ENCODE data around the gene TBX21. TPM values are rescaled to one million over a fixed set of nuclear protein-coding genes. Genes with fewer than 3 reads are reported as not detected.

Gene TBX21
- 10 to 100 TPM; 58.3 to 61.1 TPM for total RNA-seq

GRCh38 chr17:47733047-47733673 is at the start of gene TBX21:
Gene TBX21, plus strand, starts transcription at chr17:47733236. Its CDS starts 219 bp downstream, at chr17:47733455.
- peak within 1 kb of the TSS; percentile 100 for H3K4me3 Mint-ChIP-seq
- H3K27me3 Mint-ChIP-seq = no peaks in the 10 kb centered on the region
- H3K4me1 Mint-ChIP-seq = peaks cover 68% of the 10 kb centered on the region
- peak within 1 kb of the TSS; percentile 99 for H3K27ac Mint-ChIP-seq
- DNase-seq = peak; percentile 94
- H3K36me3 Mint-ChIP-seq (ENCODE audit: low read depth) = peaks cover 36% of the 10 kb centered on the region
- POLR2A ChIA-PET = interaction anchor here (0.7 to 19.8 kb wide), 19 partner anchors 9 to 162 kb away, joined by 3 to 463 read pairs (median 6); partner anchors contain the start of genes KPNB1, LRRC46, MRPL10 and TBKBP1
- H3K9me3 Mint-ChIP-seq = no peaks in the 10 kb centered on the region
- CTCF ChIA-PET = interaction anchor here (0.7 to 6.8 kb wide), 17 partner anchors 9 to 84 kb away, joined by 3 to 135 read pairs (median 7); partner anchors contain the start of genes KPNB1 and TBKBP1

DNA sequence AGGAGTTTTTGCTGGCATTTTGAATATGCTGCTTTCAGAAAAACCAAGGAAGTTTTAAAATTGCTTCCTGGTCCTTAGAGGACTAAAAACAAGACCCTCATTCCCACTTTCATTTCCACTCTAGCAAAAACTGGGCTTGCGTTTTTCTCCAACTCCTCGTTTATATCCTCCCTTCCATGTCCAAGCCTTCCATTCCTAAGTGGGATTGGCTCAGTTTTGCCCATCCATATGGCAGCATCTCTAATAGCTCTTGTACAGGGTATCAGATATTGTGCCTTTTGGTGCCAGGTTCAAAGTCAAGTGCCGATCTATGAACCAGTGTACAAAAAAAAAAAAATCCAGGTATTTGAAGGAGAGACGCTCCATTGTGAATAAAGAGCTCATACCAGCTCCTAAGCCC is 49.0 kb upstream of the TBX21 start:
- CTCF ChIA-PET = interaction anchor here (1.1 to 2.3 kb wide), 3 partner anchors 14 to 106 kb away, joined by 3 to 6 read pairs (median 4); no protein-coding TSS in a partner anchor
- Mint-ChIP-seq H3K4me1 (peaks cover 26% of the 10 kb centered on the region), H3K4me3 (no peak overlapping the region), H3K36me3 (ENCODE audit: low read depth) (peaks cover 73% of the 10 kb centered on the region), H3K27ac (no peak overlapping the region), H3K27me3 (no peaks in the 10 kb centered on the region), H3K9me3 (no peaks in the 10 kb centered on the region)
- POLR2A ChIA-PET = interaction anchor here (0.6 to 1.8 kb wide), 6 partner anchors 9 to 119 kb away, joined by 3 to 5 read pairs (median 3); partner anchors contain the start of gene TBKBP1
- no peak for DNase-seq

DNA sequence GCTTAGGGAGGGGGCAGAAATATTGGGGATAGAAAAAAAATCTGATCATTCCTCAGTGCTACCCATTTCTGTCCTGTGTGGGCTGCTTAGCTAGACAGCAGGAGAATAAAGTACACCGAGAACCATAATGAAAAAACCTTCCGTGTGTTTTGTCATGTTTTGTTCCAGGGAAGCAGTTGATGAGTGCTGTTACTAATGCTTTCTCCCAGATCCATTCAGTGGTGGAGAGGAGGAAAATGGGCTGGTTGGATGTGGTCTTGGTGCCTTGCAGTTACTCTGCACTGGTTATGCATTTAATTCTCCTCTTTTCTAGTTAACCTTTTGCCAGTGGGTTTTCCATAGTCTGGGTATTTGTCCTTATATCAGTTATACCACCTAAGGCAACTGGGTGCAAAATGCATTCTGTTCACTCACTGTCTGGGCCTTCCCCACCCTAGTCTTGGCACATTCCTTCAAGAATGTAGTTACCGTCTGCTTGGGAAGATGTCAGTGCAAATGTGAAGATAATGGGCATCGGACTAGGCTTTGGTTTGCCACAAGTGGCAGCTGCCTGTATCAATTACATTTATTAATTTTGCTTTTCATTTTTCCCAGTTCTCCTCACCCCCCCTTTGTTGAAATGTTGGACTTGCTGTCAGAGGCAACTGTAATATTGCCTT is 48.4 kb upstream of the TBX21 start:
- ChIA-PET CTCF (interaction anchor here (1.1 to 2.3 kb wide), 3 partner anchors 13 to 106 kb away, joined by 3 to 6 read pairs (median 4); no protein-coding TSS in a partner anchor), POLR2A (interaction anchor here (0.6 to 1.8 kb wide), 5 partner anchors 8 to 118 kb away, joined by 3 to 5 read pairs (median 3); partner anchors contain the start of gene TBKBP1)
- no peak for DNase-seq
- H3K9me3 Mint-ChIP-seq = no peaks in the 10 kb centered on the region
- peaks cover 69% of the 10 kb centered on the region for H3K36me3 Mint-ChIP-seq (ENCODE audit: low read depth)
- peaks cover 26% of the 10 kb centered on the region for H3K4me1 Mint-ChIP-seq
- H3K27ac Mint-ChIP-seq = no peak overlapping the region
- H3K4me3 Mint-ChIP-seq = no peak overlapping the region
- H3K27me3 Mint-ChIP-seq = no peaks in the 10 kb centered on the region

GRCh38 chr17:47685556-47686275 is 47.3 kb upstream of the TBX21 start:
- H3K4me3 Mint-ChIP-seq = no peak overlapping the region
- H3K36me3 Mint-ChIP-seq (ENCODE audit: low read depth) = peaks cover 59% of the 10 kb centered on the region
- POLR2A ChIA-PET = no interaction called here
- no peaks in the 10 kb centered on the region for H3K9me3 Mint-ChIP-seq
- H3K27ac Mint-ChIP-seq = no peak overlapping the region
- DNase-seq = no peak
- H3K27me3 Mint-ChIP-seq = no peaks in the 10 kb centered on the region
- peaks cover 24% of the 10 kb centered on the region for H3K4me1 Mint-ChIP-seq
- CTCF ChIA-PET = interaction anchor here (2.3 kb wide), 1 partner anchor 12 kb away, joined by 6 read pairs; no protein-coding TSS in a partner anchor

- ChIA-PET CTCF (no interaction called here), POLR2A (interaction anchor here (1.7 kb wide), 1 partner anchor 12 kb away, joined by 6 read pairs; no protein-coding TSS in a partner anchor)
- H3K27ac Mint-ChIP-seq = no peak overlapping the region
- no peaks in the 10 kb centered on the region for H3K27me3 Mint-ChIP-seq
- H3K36me3 Mint-ChIP-seq (ENCODE audit: low read depth) = peaks cover 56% of the 10 kb centered on the region
- H3K4me3 Mint-ChIP-seq = no peak overlapping the region
- no peaks in the 10 kb centered on the region for H3K9me3 Mint-ChIP-seq
- no peak for DNase-seq
- peaks cover 23% of the 10 kb centered on the region for H3K4me1 Mint-ChIP-seq
These were observed 46.8 kb upstream of the TBX21 start for GRCh38 chr17:47686276-47686635.

DNA sequence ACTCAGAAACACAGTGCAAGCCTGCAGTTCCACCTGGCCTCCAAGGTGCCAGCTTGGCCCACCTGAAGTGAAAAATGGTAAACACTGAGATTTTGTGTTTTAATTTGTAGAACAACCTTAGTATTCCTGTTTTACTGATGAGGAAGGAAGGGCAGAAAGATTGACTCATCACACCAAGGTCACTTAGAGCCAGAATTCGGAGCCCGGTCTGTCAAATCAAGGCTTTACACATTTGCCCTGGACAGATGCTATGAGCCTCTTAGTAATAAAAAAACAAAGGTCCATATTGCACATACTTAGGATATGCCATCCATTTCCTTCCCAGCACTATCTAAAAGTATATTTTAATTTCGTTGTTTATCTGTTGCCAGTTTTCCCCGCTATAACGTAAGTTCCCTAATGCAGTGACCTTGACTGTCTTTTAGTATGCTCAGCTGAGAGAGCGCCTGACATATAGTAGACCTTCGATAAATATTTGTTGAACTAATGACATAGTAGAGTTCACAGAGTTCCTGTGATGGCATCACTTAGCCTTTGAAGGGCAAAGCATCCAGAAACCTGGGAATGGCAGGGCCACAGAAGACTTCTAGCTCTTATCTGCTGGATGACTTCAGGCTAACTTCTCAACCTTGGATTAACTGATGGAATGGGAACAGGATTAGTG is 46.2 kb upstream of the TBX21 start:
- Mint-ChIP-seq H3K36me3 (ENCODE audit: low read depth) (peaks cover 54% of the 10 kb centered on the region), H3K27ac (no peak overlapping the region)

DNA sequence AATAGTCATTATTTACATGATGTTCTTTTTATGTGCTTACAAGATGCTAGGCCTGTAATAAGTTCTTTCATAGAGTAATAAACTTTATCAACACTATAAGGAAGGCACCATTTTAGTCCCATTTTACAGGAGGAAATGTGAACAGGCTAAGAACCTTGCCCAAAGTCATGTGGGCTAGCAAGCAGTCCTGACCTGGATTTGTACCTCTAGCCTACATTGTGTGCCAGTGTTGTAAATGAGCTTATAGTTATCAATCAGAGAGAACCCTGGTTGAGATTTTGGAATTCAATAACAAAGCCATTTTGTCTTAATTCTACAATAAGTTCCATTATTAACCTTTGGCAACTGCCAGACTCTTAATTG is 45.7 kb upstream of the TBX21 start:
- peaks cover 23% of the 10 kb centered on the region for H3K4me1 Mint-ChIP-seq
- no peak for DNase-seq
- H3K27me3 Mint-ChIP-seq = no peaks in the 10 kb centered on the region
- CTCF ChIA-PET = interaction anchor here (0.6 to 1.8 kb wide), 6 partner anchors 10 to 34 kb away, joined by 3 to 6 read pairs (median 5); no protein-coding TSS in a partner anchor
- no peak overlapping the region for H3K27ac Mint-ChIP-seq
- POLR2A ChIA-PET = interaction anchor here (1.0 to 22.2 kb wide), 7 partner anchors 9 to 135 kb away, joined by 4 to 463 read pairs (median 6); partner anchors contain the start of genes KPNB1, OSBPL7 and TBX21
- H3K4me3 Mint-ChIP-seq = no peak overlapping the region
- H3K9me3 Mint-ChIP-seq = no peaks in the 10 kb centered on the region
- peaks cover 49% of the 10 kb centered on the region for H3K36me3 Mint-ChIP-seq (ENCODE audit: low read depth)

More for the DNA sequence above, 46.2 kb upstream of the TBX21 start:
- DNase-seq = no peak
- no peaks in the 10 kb centered on the region for H3K27me3 Mint-ChIP-seq
- ChIA-PET POLR2A (interaction anchor here (1.4 to 22.2 kb wide), 5 partner anchors 8 to 47 kb away, joined by 4 to 463 read pairs (median 10); partner anchors contain the start of gene TBX21), CTCF (interaction anchor here (1.1 to 1.8 kb wide), 5 partner anchors 11 to 35 kb away, joined by 3 to 6 read pairs (median 5); no protein-coding TSS in a partner anchor)
- H3K4me1 Mint-ChIP-seq = peaks cover 24% of the 10 kb centered on the region
- no peaks in the 10 kb centered on the region for H3K9me3 Mint-ChIP-seq
- no peak overlapping the region for H3K4me3 Mint-ChIP-seq

DNA sequence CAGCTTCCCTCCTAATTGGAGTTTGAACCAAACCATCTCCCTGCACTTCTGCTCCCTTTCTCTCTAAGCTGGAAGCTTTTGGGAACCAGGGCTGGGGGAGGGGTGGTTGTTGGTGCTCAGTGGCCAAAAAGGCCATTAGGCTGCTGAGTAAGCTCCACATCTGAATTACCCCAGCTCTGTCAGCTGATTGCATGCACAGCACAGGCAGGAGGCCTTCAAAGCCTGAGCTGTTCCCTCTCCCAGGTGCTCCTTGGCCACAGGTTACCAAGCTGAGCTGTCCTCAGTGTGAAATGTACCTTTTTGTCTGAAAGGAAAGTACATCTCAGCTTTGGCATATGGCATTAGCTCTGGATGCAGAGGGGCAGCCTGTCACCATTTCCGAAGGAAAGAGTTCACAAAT is 45.3 kb upstream of the TBX21 start:
- DNase-seq = no peak

DNA sequence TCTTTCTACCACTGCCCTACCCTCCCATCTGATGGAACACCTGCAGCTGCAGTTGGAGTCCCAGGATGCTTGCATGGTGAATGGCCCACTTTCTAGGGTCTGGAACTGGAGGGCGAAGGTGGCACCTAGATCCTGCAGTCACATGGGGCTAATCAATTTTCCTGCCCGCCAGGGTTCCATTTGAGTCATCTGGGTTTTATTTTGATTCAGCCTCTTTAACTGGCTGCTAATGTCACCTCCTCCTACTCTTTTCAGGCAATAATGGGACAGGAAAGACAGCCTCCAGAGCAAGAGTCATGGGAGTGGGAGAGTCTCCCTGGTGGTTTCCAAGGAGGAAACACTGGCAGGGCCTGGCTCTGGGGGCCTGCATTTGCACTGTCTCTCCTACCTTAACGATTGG is 42.9 kb upstream of the TBX21 start:
- Mint-ChIP-seq H3K27me3 (peaks cover 8% of the 10 kb centered on the region), H3K4me1 (peaks cover 32% of the 10 kb centered on the region), H3K4me3 (no peak overlapping the region), H3K36me3 (ENCODE audit: low read depth) (peaks cover 21% of the 10 kb centered on the region), H3K27ac (no peak overlapping the region), H3K9me3 (no peaks in the 10 kb centered on the region)
- ChIA-PET POLR2A (interaction anchor here (1.1 to 22.2 kb wide), 2 partner anchors 33 to 43 kb away, joined by 3 to 463 read pairs; partner anchors contain the start of gene TBX21), CTCF (no interaction called here)
- DNase-seq = no peak

More for the DNA sequence above, 45.3 kb upstream of the TBX21 start:
- Mint-ChIP-seq H3K4me3 (no peak overlapping the region), H3K27ac (no peak overlapping the region), H3K4me1 (peaks cover 25% of the 10 kb centered on the region), H3K36me3 (ENCODE audit: low read depth) (peaks cover 45% of the 10 kb centered on the region), H3K9me3 (no peaks in the 10 kb centered on the region), H3K27me3 (peaks cover 2% of the 10 kb centered on the region)
- POLR2A ChIA-PET = interaction anchor here (1.0 to 22.2 kb wide), 8 partner anchors 9 to 134 kb away, joined by 4 to 463 read pairs (median 6); partner anchors contain the start of genes KPNB1, OSBPL7 and TBX21
- CTCF ChIA-PET = interaction anchor here (0.6 to 1.8 kb wide), 7 partner anchors 10 to 34 kb away, joined by 3 to 6 read pairs (median 5); no protein-coding TSS in a partner anchor

- H3K27ac Mint-ChIP-seq = no peak overlapping the region
- peaks cover 42% of the 10 kb centered on the region for H3K4me1 Mint-ChIP-seq
- peak overlapping the region; percentile 74 for H3K4me3 Mint-ChIP-seq
- no peak for DNase-seq
- peaks cover 9% of the 10 kb centered on the region for H3K27me3 Mint-ChIP-seq
- ChIA-PET CTCF (interaction anchor here (1.3 to 1.5 kb wide), 2 partner anchors 13 to 29 kb away, joined by 3 to 6 read pairs; no protein-coding TSS in a partner anchor), POLR2A (interaction anchor here (0.7 to 22.2 kb wide), 12 partner anchors 8 to 42 kb away, joined by 3 to 463 read pairs (median 4); partner anchors contain the start of genes KPNB1 and TBX21)
- no peaks in the 10 kb centered on the region for H3K9me3 Mint-ChIP-seq
- peaks cover 2% of the 10 kb centered on the region for H3K36me3 Mint-ChIP-seq (ENCODE audit: low read depth)
These were observed 40.7 kb upstream of the TBX21 start for GRCh38 chr17:47692137-47692894.

All from activated CD4-positive, alpha-beta memory T cell treated with anti-CD3 and anti-CD28 coated beads, Interleukin-2, amount 10 ng/mL, durations not matched to agents 7 days and 5 days (primary cell).